ENCODE results near the gene PCK1.

PCK1 gene

DNA sequence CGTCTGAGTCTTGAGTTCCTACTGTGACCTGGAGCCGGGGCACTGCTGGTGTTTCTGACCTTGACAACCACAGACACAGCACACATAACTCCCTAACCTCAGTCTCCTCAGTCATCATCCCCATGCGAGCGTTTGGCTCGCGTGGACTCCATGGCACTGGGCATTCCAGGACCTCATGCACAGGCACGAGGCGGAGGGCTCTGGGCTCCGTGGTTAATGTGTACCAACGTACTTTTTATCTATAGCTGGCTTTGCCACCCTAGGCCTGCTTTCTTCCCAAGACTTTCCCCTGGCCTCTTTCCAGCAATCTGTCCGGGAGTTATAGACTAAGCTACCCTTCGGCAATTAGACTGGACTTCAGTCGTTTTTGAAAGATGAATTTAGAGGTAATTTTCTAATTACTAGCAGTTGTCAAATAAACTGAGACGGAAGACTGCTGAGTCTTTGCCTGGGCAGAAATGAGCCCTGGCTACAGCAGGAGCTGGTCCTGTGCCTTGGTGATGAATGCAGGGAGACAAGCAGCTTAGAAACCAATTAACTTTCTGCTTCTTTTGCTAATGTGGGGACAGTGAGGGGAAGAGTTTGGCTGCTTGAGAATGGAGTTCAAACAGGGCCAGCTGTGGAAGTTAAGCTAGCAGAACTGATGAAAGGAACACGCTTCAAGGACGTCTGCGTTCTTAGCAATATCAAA lies 19.9 kb upstream of the PCK1 start:
- Histone ChIP-seq H3K4me3 (no peak overlapping the region), H3K9ac (ENCODE audit: insufficient read length) (no peak overlapping the region), H3K36me3 (ENCODE audit: insufficient read depth, low read length) (no peaks in the 10 kb centered on the region), H3K27ac (no peak overlapping the region), H3K9me3 (ENCODE audit: low read depth, low read length) (no peaks in the 10 kb centered on the region)
- TF ChIP-seq POLR2AphosphoS5 (IDR thresholded peaks at IDR 0.05; ENCODE audit: borderline replicate concordance, low read depth, low read length) (no peak), EZH2 (IDR thresholded peaks at IDR 0.05) (no peak), FOXP2 (optimal IDR thresholded peaks at IDR 0.05; ENCODE audit: control extremely low read depth, extremely low read length, insufficient read depth) (no peak)
- no peak for DNase-seq (ENCODE audit: low read depth, low spot score)

DNA sequence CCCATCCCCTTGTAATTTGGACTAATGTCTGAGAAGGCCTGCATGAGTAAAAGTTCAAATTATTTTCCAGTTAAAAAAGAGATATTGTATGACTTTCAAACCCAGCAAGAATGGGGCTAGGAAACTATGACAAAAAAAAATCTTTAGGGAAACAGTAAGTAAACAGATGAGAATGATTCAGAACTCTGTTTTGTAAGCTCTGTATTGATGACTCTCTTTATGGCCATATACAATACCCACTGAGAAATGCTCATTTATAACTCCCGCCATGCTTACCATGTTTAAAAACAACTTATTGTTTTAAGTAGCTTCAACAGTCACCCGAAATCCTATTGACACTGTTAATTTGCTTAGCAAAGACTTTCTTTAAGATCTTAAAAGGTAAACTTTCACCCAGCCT lies 17.2 kb upstream of the PCK1 start:
- H3K9me3 ChIP-seq (ENCODE audit: low read depth, low read length): no peaks in the 10 kb centered on the region
- DNase-seq (ENCODE audit: low read depth, low spot score): no peak
- no peak overlapping the region for H3K9ac ChIP-seq (ENCODE audit: insufficient read length)
- no peak overlapping the region for H3K27ac ChIP-seq
- H3K36me3 ChIP-seq (ENCODE audit: insufficient read depth, low read length): no peaks in the 10 kb centered on the region
- no peak overlapping the region for H3K4me3 ChIP-seq
- TF ChIP-seq EZH2 (IDR thresholded peaks at IDR 0.05): no peak
- TF ChIP-seq POLR2AphosphoS5 (IDR thresholded peaks at IDR 0.05; ENCODE audit: borderline replicate concordance, low read depth, low read length): no peak
- no peak for TF ChIP-seq FOXP2 (optimal IDR thresholded peaks at IDR 0.05; ENCODE audit: control extremely low read depth, extremely low read length, insufficient read depth)

DNA sequence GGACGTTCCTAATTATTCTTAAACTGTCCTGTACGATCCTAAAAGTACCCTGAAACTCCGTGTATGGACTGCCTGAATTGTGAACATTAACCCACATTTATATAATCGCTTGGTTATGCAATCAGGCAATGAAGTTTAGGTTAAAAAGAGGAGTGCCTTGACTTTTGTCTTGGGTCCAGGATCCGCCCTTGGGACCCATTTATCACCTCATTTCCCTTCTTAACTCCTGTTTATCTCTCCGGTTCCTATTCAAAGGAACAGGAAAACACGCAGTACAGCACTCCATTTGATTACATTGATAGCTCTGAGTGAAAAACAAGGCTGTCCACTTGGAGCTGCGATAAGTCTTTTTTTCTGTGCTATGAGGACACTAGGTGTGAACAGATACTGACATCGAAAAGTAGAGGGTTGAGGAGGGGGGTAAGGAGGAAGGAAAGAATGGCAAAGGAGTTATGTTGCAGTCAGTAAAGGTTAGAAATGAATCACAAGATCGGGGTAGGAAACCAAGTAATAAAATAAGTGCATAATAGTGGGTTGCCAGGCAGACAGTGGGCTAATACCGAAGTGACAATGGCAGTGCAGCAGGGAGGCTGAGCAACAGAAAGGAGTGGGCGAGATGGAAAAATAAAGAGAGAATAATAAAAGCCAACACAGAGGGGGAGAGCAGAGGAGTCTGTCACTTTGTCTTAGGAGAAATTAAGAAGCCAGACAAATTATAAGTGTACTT lies 15.9 kb upstream of the PCK1 start:
- Histone ChIP-seq H3K36me3 (ENCODE audit: insufficient read depth, low read length) (no peaks in the 10 kb centered on the region), H3K9me3 (ENCODE audit: low read depth, low read length) (no peaks in the 10 kb centered on the region), H3K9ac (ENCODE audit: insufficient read length) (no peak overlapping the region), H3K4me3 (no peak overlapping the region), H3K27ac (no peak overlapping the region)
- TF ChIP-seq EZH2 (IDR thresholded peaks at IDR 0.05) (no peak), FOXP2 (optimal IDR thresholded peaks at IDR 0.05; ENCODE audit: control extremely low read depth, extremely low read length, insufficient read depth) (no peak), POLR2AphosphoS5 (IDR thresholded peaks at IDR 0.05; ENCODE audit: borderline replicate concordance, low read depth, low read length) (no peak)
- no peak for DNase-seq (ENCODE audit: low read depth, low spot score)

DNA sequence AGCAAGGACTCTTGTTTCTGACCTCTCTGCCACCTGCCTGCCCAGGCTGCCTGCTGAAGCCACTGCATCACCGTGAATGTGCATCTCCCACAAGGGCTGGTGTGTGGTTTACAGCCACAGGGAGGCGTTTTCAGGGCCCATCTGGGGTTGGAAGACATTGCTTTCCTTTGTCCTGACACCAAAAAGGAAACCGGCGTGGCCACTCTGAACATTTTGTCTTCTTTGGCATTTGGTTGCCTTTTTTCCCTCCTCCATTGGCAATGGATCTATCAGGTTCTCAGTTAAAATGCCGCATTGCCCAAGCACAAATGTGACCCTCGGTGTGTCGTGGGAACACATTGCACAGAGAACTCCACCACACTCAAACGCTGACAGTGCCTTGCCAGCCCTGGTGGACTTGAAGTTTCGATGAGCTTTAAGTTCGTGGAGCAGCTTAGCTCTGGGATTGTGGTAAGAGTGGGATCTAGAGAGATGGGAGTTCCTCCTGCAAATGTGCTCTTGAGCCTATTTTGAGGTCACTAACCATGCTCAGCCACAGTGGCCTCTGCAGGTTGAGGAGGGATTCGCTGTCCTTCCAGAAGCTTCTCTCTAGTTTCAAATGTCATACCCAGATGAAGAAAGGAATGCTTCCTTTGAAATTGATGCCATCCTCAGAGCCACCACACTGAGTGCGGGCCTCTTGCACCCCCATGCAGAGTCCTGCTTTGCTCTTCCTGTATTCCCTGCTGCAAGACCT lies 14.8 kb upstream of the PCK1 start:
- no peak for TF ChIP-seq POLR2AphosphoS5 (IDR thresholded peaks at IDR 0.05; ENCODE audit: borderline replicate concordance, low read depth, low read length)
- TF ChIP-seq FOXP2 (optimal IDR thresholded peaks at IDR 0.05; ENCODE audit: control extremely low read depth, extremely low read length, insufficient read depth): no peak
- no peak for TF ChIP-seq EZH2 (IDR thresholded peaks at IDR 0.05)
- H3K36me3 ChIP-seq (ENCODE audit: insufficient read depth, low read length): no peaks in the 10 kb centered on the region
- no peak overlapping the region for H3K27ac ChIP-seq
- H3K9ac ChIP-seq (ENCODE audit: insufficient read length): no peak overlapping the region
- no peaks in the 10 kb centered on the region for H3K9me3 ChIP-seq (ENCODE audit: low read depth, low read length)
- H3K4me3 ChIP-seq: no peak overlapping the region
- no peak for DNase-seq (ENCODE audit: low read depth, low spot score)

DNA sequence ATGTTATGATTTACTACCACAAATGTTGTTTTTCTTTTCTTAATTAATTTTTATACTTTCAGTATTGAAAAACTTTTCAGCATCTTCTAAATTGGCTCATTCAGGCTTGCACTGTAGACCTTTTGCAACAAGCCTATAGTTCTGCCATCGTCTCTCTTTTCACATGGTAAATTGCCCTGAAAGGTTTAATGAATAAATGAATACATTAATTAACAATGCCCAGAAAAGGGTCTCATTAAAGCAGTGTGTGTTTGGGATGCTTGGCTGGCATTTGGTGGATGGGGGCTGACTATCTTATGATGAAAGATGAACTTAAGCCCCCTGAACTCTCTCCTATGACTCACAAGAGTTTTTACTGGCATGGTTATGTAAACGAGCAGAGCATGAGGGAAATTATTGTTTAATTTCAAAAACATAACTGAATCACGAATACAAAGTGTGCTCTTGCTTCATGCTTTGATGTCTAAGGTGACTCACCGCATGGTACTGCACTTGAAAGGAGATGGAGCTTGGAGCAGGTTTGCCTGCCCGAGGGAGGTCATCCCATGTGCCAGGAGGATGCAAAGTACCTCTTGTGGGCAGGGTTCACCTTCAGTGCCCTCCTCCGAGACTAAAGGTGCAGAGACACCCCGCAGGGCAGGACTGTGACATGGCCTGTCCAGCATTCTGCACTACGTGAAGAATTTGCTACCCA lies 13.8 kb upstream of the PCK1 start:
- no peak overlapping the region for H3K9ac ChIP-seq (ENCODE audit: insufficient read length)
- H3K4me3 ChIP-seq: no peak overlapping the region
- H3K9me3 ChIP-seq (ENCODE audit: low read depth, low read length): no peaks in the 10 kb centered on the region
- H3K36me3 ChIP-seq (ENCODE audit: insufficient read depth, low read length): no peaks in the 10 kb centered on the region
- DNase-seq (ENCODE audit: low read depth, low spot score): no peak
- TF ChIP-seq EZH2 (IDR thresholded peaks at IDR 0.05) (no peak), FOXP2 (optimal IDR thresholded peaks at IDR 0.05; ENCODE audit: control extremely low read depth, extremely low read length, insufficient read depth) (no peak), POLR2AphosphoS5 (IDR thresholded peaks at IDR 0.05; ENCODE audit: borderline replicate concordance, low read depth, low read length) (no peak)
- no peak overlapping the region for H3K27ac ChIP-seq

DNA sequence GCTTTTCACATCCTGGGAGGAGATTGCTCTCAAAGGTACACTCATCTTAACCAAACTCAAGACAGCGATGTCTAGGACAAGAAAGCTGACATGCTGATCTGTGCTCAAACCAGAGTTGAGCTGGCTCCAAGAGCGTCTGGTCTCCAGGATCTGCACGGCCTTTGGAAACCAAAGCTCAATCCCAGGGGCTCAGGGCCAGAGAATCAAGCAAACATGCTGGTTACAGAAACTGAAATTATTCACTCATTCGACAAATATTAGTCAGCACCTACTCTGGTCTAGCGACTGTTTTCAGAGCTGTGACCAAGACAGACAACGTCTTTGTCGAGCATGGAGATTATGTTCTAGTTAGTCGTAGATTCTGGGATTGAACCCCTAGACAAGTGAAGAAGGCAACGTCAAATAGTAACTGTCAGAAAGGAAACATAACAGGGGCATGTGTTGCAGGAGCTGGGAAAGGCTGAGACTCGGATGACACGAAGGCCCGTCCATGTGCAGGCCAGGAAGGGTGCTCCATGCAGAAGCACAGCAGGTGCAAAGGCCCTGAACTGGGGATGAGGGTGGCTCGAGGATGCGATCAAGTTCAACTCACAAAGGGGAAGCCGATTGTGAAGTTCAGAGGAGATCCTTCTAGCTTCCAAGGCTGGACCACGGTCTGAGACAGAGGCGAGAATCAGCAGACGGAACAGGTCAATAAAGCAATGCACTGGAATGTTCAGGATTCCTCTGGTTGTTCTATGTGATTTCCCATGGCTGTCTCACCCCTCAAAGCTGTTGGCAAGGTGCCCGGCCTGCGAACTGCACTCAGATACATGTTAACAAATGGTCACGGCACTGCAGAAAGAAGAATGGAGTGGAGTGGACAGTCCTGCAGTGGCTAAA lies 12.5 kb upstream of the PCK1 start:
- Histone ChIP-seq H3K9me3 (ENCODE audit: low read depth, low read length) (no peaks in the 10 kb centered on the region), H3K36me3 (ENCODE audit: insufficient read depth, low read length) (no peaks in the 10 kb centered on the region), H3K27ac (no peak overlapping the region), H3K4me3 (no peak overlapping the region), H3K9ac (ENCODE audit: insufficient read length) (no peak overlapping the region)
- DNase-seq (ENCODE audit: low read depth, low spot score): no peak
- TF ChIP-seq FOXP2 (optimal IDR thresholded peaks at IDR 0.05; ENCODE audit: control extremely low read depth, extremely low read length, insufficient read depth): no peak
- no peak for TF ChIP-seq POLR2AphosphoS5 (IDR thresholded peaks at IDR 0.05; ENCODE audit: borderline replicate concordance, low read depth, low read length)
- TF ChIP-seq EZH2 (IDR thresholded peaks at IDR 0.05): no peak

DNA sequence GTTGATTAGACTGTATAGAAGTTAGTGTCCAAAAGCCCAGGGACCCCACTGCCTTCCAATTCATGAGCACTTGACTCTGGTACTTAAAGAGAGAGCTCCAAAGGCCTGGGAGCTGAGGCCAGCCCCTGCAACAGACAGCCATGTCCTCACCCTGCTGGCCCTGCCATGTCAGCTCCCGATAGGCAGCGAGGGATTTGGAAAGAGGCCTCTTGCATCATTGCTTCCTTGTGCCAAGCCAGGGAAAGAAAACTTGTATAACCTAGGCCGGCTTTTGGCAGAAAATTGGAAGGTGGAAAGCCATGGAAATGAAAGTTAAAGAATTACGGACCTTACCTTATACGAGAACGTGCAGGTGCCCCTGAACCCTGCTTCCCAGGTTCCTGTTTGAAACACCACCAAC lies 8.4 kb upstream of the PCK1 start:
- no peak overlapping the region for H3K4me3 ChIP-seq
- H3K9ac ChIP-seq (ENCODE audit: insufficient read length): no peak overlapping the region
- TF ChIP-seq FOXP2 (optimal IDR thresholded peaks at IDR 0.05; ENCODE audit: control extremely low read depth, extremely low read length, insufficient read depth) (no peak), EZH2 (IDR thresholded peaks at IDR 0.05) (no peak), POLR2AphosphoS5 (IDR thresholded peaks at IDR 0.05; ENCODE audit: borderline replicate concordance, low read depth, low read length) (no peak)
- no peaks in the 10 kb centered on the region for H3K9me3 ChIP-seq (ENCODE audit: low read depth, low read length)
- H3K27ac ChIP-seq: no peak overlapping the region
- H3K36me3 ChIP-seq (ENCODE audit: insufficient read depth, low read length): no peaks in the 10 kb centered on the region
- DNase-seq (ENCODE audit: low read depth, low spot score): no peak
